D721Med (cell line): Measurements from ENCODE around the gene COX7B.
A peak's percentile ranks its signal among the peaks of the same experiment; 100 is the strongest.
"Not testable (repeated sequence)": the region's sequence is repeated elsewhere in the genome, so short reads cannot be mapped to it uniquely, and the experiment has no call there.

Experiments
- DNase-seq: peaks from one replicate; pipeline ENCODE4 v3.0.0; 2011; ENCODE audit warnings: low spot score; ENCODE audit not compliant: insufficient read length
- FAIRE-seq: peaks from 2 replicates; lab custom pipeline; 2011; peaks lifted over from hg19 to GRCh38; lab: Jason Lieb, UNC
- CTCF ChIP-seq: IDR thresholded peaks from 2 replicates; pipeline ENCODE4 v1.5.1; 2012; ENCODE audit warnings: mild to moderate bottlenecking, control low read depth; ENCODE audit not compliant: insufficient read depth; ENCODE audit errors: missing control alignments

The COX7B gene

GRCh38 chrX:77901506-77901905 lies 2.2 kb downstream of the COX7B start:
- no peak for FAIRE-seq
- TF ChIP-seq CTCF, result no peak

GRCh38 chrX:77910108-77910840 lies 11.0 kb downstream of the COX7B start, which contains the start of gene ATP7A:
ATP7A (plus strand) TSS chrX:77910693; CDS start chrX:77971642, 60,949 bp downstream.
- TF ChIP-seq CTCF, result peak; percentile 37
- DNase-seq, result peak; percentile 40
- peak; percentile 48 for FAIRE-seq

More at GRCh38 chrX:77901506-77901905, 2.2 kb downstream of the COX7B start:
- DNase-seq, result no peak

- DNase-seq (no peak), FAIRE-seq (no peak)
- no peak for TF ChIP-seq CTCF
Observed at GRCh38 chrX:77917294-77917933, 18.1 kb downstream of the COX7B start.

- no peak for DNase-seq
- no peak for FAIRE-seq
- TF ChIP-seq CTCF, result no peak
Observed at GRCh38 chrX:77918568-77918967, 19.3 kb downstream of the COX7B start.

GRCh38 chrX:77919370-77919769 lies 20.1 kb downstream of the COX7B start:
- FAIRE-seq, DNase-seq: not testable (repeated sequence)

- no peak for TF ChIP-seq CTCF
- FAIRE-seq (peak; percentile 68), DNase-seq (no peak)
Observed at GRCh38 chrX:77922787-77923186, 23.5 kb downstream of the COX7B start.

- DNase-seq, result no peak
- FAIRE-seq, result no peak
- TF ChIP-seq CTCF, result no peak
Observed at GRCh38 chrX:77924320-77924859, 25.1 kb downstream of the COX7B start.
